IMR-90 (cell line): ENCODE measurements around the gene PAX5. TPM values are rescaled to one million over a fixed set of nuclear protein-coding genes. Genes with fewer than 3 reads are reported as not detected.

ENCODE experiments used
- ATAC-seq: fragments of 200-7000 bp; cut with Tn5 transposase; 2 replicates; pipeline ENCODE4 v1.9.1; 2020; ENCODE audit warnings: low read depth, mild to moderate bottlenecking, moderate library complexity
- BruUV-seq: library from RNA; stranded (reverse); fragments of 400-500 nt; replicated peaks from 2 replicates; lab custom pipeline; 2021; lab: Mats Ljungman, UMichigan
- CTCF ChIA-PET: fragments of 300-600 bp; formaldehyde crosslinking; extraction: SDS; loops from one replicate; lab custom pipeline; 2021; ENCODE audit warnings: antibody characterized with exemption; lab: Yijun Ruan, JAX
- POLR2A ChIA-PET: fragments of 300-600 bp; sonication (Branson Sonifier 250); formaldehyde crosslinking; loops from one replicate; lab custom pipeline; 2022; ENCODE audit warnings: antibody characterized with exemption; ENCODE audit not compliant: unreplicated experiment; lab: Charles Lee
- DNase-seq: peaks from one replicate; pipeline ENCODE4 v3.0.0; 2013
- H2AFZ ChIP-seq: replicated peaks from 2 replicates; pipeline ENCODE3; 2013; ENCODE audit warnings: low read length, mild to moderate bottlenecking; ENCODE audit not compliant: poor library complexity
- H2AK5ac ChIP-seq: 2 replicates; pipeline ENCODE4 v1.6.1; 2013; ENCODE audit warnings: low read depth, low read length, inconsistent platforms
- H2AK9ac ChIP-seq: replicated peaks from 2 replicates; pipeline ENCODE3; 2013; ENCODE audit warnings: mild to moderate bottlenecking, low read depth, low read length, moderate library complexity; ENCODE audit not compliant: poor library complexity
- H2BK120ac ChIP-seq: 2 replicates; pipeline ENCODE4 v1.6.1; 2013; ENCODE audit warnings: low read depth, low read length, inconsistent platforms
- H2BK15ac ChIP-seq: 3 replicates; pipeline ENCODE4 v1.6.1; 2013; ENCODE audit warnings: low read depth, low read length, inconsistent platforms
- H2BK20ac ChIP-seq: 2 replicates; pipeline ENCODE4 v1.6.1; 2013; ENCODE audit warnings: low read depth, mild to moderate bottlenecking, inconsistent platforms, low read length, moderate library complexity
- H2BK5ac ChIP-seq: 2 replicates; pipeline ENCODE4 v1.6.1; 2013; ENCODE audit warnings: mild to moderate bottlenecking, low read depth, low read length, inconsistent platforms; ENCODE audit not compliant: poor library complexity, severe bottlenecking
- H3K14ac ChIP-seq: replicated peaks from 2 replicates; pipeline ENCODE4 v1.6.1; 2013; ENCODE audit warnings: low read depth, low read length, inconsistent platforms
- H3K18ac ChIP-seq: 2 replicates; pipeline ENCODE4 v1.6.1; 2013; ENCODE audit warnings: low read depth, low read length, control low read depth
- H3K23ac ChIP-seq: 2 replicates; pipeline ENCODE4 v1.6.1; 2013; ENCODE audit warnings: low read depth, low read length, inconsistent platforms
- H3K27ac ChIP-seq: 2 replicates; pipeline ENCODE4 v1.5.1; 2013; ENCODE audit warnings: mild to moderate bottlenecking, control low read depth, low read length; ENCODE audit not compliant: insufficient read depth
- H3K27me3 ChIP-seq: 2 replicates; pipeline ENCODE4 v1.6.1; 2013; ENCODE audit warnings: low read length; ENCODE audit not compliant: control insufficient read depth, insufficient read depth
- H3K36me3 ChIP-seq: 2 replicates; pipeline ENCODE4 v1.6.1; 2013; ENCODE audit warnings: low read length, mixed read lengths; ENCODE audit not compliant: control insufficient read depth, insufficient read depth
- H3K4ac ChIP-seq: 2 replicates; pipeline ENCODE4 v1.6.1; 2013; ENCODE audit warnings: low read depth, low read length, inconsistent platforms
- H3K4me1 ChIP-seq: 2 replicates; pipeline ENCODE4 v1.6.1; 2013; ENCODE audit warnings: low read length, mixed read lengths; ENCODE audit not compliant: control insufficient read depth, insufficient read depth
- H3K4me2 ChIP-seq: 2 replicates; pipeline ENCODE4 v1.6.1; 2013; ENCODE audit warnings: low read depth, mild to moderate bottlenecking, control low read depth, low read length, moderate library complexity
- H3K4me3 ChIP-seq: 2 replicates; pipeline ENCODE4 v1.5.1; 2013; ENCODE audit warnings: low read depth, mild to moderate bottlenecking, control low read depth, low read length, moderate library complexity; ENCODE audit not compliant: insufficient read depth
- H3K56ac ChIP-seq: 2 replicates; pipeline ENCODE4 v1.6.1; 2013; ENCODE audit warnings: low read length, inconsistent platforms; ENCODE audit not compliant: insufficient read depth; ENCODE audit errors: extremely low read depth
- H3K79me1 ChIP-seq, 2 experiments: 2 replicates each; pipeline ENCODE4 v1.6.1; 2013; ENCODE audit warnings: low read length in 2 of 2, inconsistent platforms in 1 of 2, low read depth in 1 of 2
- H3K9ac ChIP-seq: 2 replicates; pipeline ENCODE4 v1.6.1; 2013; ENCODE audit warnings: low read depth, low read length, control low read depth
- H3K9me1 ChIP-seq: 2 replicates; pipeline ENCODE4 v1.6.1; 2013; ENCODE audit warnings: low read length, inconsistent platforms; ENCODE audit not compliant: insufficient read depth
- H3K9me3 ChIP-seq: 2 replicates; pipeline ENCODE4 v1.6.1; 2013; ENCODE audit warnings: low read length; ENCODE audit not compliant: control insufficient read depth, insufficient read depth
- H4K20me1 ChIP-seq: 2 replicates; pipeline ENCODE4 v1.6.1; 2013; ENCODE audit warnings: low read length, inconsistent platforms; ENCODE audit not compliant: insufficient read depth
- H4K5ac ChIP-seq: 2 replicates; pipeline ENCODE4 v1.6.1; 2013; ENCODE audit warnings: mild to moderate bottlenecking, low read depth, low read length, control low read depth
- H4K8ac ChIP-seq, 2 experiments: 2 replicates each; pipeline ENCODE4 v1.6.1; 2013; ENCODE audit warnings: low read depth in 2 of 2, low read length in 2 of 2, control low read depth in 1 of 2, inconsistent platforms in 1 of 2
- H4K91ac ChIP-seq: 2 replicates; pipeline ENCODE4 v1.6.1; 2013; ENCODE audit warnings: low read depth, low read length, inconsistent platforms; ENCODE audit not compliant: insufficient read depth
- BHLHE40 ChIP-seq: fragments of 150-350 bp; IDR thresholded peaks from 2 replicates; pipeline ENCODE4 v1.6.1; 2016; ENCODE audit warnings: mild to moderate bottlenecking, low read depth, low read length
- CEBPB ChIP-seq: IDR thresholded peaks from 2 replicates; pipeline ENCODE4 v1.6.1; 2012; ENCODE audit warnings: low read depth, low read length, improper control_type of control experiment
- FOS ChIP-seq: fragments of 150-350 bp; IDR thresholded peaks from 2 replicates; pipeline ENCODE4 v1.6.1; 2016; ENCODE audit warnings: low read depth, low read length
- NFE2L2 ChIP-seq: fragments of 150-350 bp; IDR thresholded peaks from 2 replicates; pipeline ENCODE4 v1.6.1; 2016; ENCODE audit warnings: low read depth, mild to moderate bottlenecking, low read length
- POLR2A ChIP-seq: IDR thresholded peaks from 2 replicates; pipeline ENCODE4 v1.6.1; 2012; ENCODE audit warnings: mild to moderate bottlenecking, low read depth, low read length
- RAD21 ChIP-seq: IDR thresholded peaks from 2 replicates; pipeline ENCODE4 v1.6.1; 2012; ENCODE audit warnings: low read length, improper control_type of control experiment
- RFX5 ChIP-seq: IDR thresholded peaks from 2 replicates; pipeline ENCODE4 v1.8.0; 2012; ENCODE audit warnings: low read depth, mild to moderate bottlenecking, low read length, moderate library complexity
- SMC3 ChIP-seq: fragments of 150-350 bp; IDR thresholded peaks from 2 replicates; pipeline ENCODE4 v1.6.1; 2016; ENCODE audit warnings: low read depth, mild to moderate bottlenecking, antibody characterized with exemption, low read length, moderate library complexity
- WGBS, 2 experiments: methylation state at CpG; one replicate each; pipeline versions ENCODE4 v1.1.5 to v1.1.7; 2013; ENCODE audit warnings: missing lambda C conversion rate in 2 of 2; ENCODE audit not compliant: insufficient read length in 1 of 2; ENCODE audit errors: extremely low coverage in 2 of 2; 5-methylcytosine and 5-hydroxymethylcytosine counted together
- dilution Hi-C: fragments of 300-500 bp; cut with HindIII; formaldehyde crosslinking; loops from one replicate; pipeline ENCODE4 v1.14.3; 2018; ENCODE audit warnings: low sequenced_read_pairs; ENCODE audit not compliant: unreplicated experiment
- in situ Hi-C: fragments of 300-500 bp; cut with MboI; formaldehyde crosslinking; loops from 3 replicates; pipeline ENCODE4 v1.14.3; 2019; ENCODE audit warnings: low sequenced_read_pairs, inconsistent platforms, mixed read lengths
- intact Hi-C: fragments of 100-400 bp; cut with micrococcal nuclease; formaldehyde crosslinking; loops from 2 replicates; pipeline ENCODE4 v1.10.0; 2022
- polyA plus RNA-seq, 3 experiments: library from polyadenylated mRNA; depleted of rRNA; stranded (reverse); fragments of >200 nt; gene quantifications; 2 replicates each; pipeline ENCODE4 v1.2.3, GENCODE V29; 2012; ENCODE audit warnings: low replicate concordance in 1 of 3
- total RNA-seq: library from RNA; depleted of rRNA; stranded (reverse); fragments of >200 nt; gene quantifications from 2 replicates; pipeline ENCODE4 v1.2.3, GENCODE V29; 2012
- TF ChIP-seq, protein P1 (sequence below): conservative IDR thresholded peaks from 2 replicates; pipeline ENCODE4 v1.5.1; 2012; ENCODE audit warnings: mild to moderate bottlenecking, low read depth, low read length, improper control_type of control experiment
- TF ChIP-seq, protein P2 (sequence below): fragments of 150-350 bp; IDR thresholded peaks from 2 replicates; pipeline ENCODE4 v1.6.1; 2016; ENCODE audit warnings: low read depth, mild to moderate bottlenecking, low read length, moderate library complexity, borderline replicate concordance
- TF ChIP-seq, protein P3 (sequence below): fragments of 150-350 bp; IDR thresholded peaks from 2 replicates; pipeline ENCODE4 v1.6.1; 2017; ENCODE audit warnings: mild to moderate bottlenecking, antibody characterized with exemption, low read length, low read depth

The PAX5 gene
- total and polyA plus RNA-seq, 2 of the 4 experiments (the other 2 are of a cell fraction): not detected

DNA sequence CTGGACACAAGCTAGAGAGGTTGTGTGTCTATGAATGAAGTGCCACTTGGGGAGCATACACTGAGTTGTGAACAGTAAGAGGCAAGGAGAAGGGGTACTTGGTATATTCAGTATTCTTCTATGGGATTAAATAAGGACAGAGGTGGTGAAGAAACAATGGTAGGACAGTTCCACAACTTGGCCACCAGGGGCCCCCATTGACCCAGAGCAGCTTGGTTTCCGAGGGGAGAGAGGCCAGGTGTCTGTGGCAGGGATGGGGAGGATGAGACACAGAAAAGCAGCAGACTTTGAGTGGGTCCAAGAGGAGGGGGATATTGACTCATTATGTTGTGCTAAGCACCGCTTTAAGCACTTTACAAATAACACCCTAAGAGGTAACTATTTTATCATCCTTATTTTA is 240.8 kb downstream of the PAX5 start:
- H3K18ac ChIP-seq: no peak overlapping the region
- intact Hi-C loops: no loop called here
- no peak overlapping the region for H3K4me2 ChIP-seq
- CTCF ChIA-PET: no interaction called here
- BruUV-seq: no TSS peak
- in situ Hi-C loops: no loop called here
- no peak for DNase-seq
- no peak overlapping the region for H2BK15ac ChIP-seq
- H3K4me3 ChIP-seq: no peak overlapping the region
- no peak overlapping the region for H3K4ac ChIP-seq
- H2BK120ac ChIP-seq: no peak overlapping the region
- H3K14ac ChIP-seq: no peak overlapping the region
- H4K91ac ChIP-seq: no peak overlapping the region
- no peak overlapping the region for H2AK9ac ChIP-seq
- H4K20me1 ChIP-seq: no peaks in the 10 kb centered on the region
- H3K27me3 ChIP-seq: peaks cover 9% of the 10 kb centered on the region
- no peak overlapping the region for H3K23ac ChIP-seq
- no peaks in the 10 kb centered on the region for H3K4me1 ChIP-seq
- H2BK20ac ChIP-seq: no peak overlapping the region
- no peak overlapping the region for H2BK5ac ChIP-seq
- WGBS, 2 experiments: no CpG with 5 or more reads among the region's 2 CpGs
- no peak overlapping the region for H4K5ac ChIP-seq
- POLR2A ChIA-PET: no interaction called here
- no peak for TF ChIP-seq RAD21
- no peak for TF ChIP-seq POLR2A
- TF ChIP-seq, protein P1, sequence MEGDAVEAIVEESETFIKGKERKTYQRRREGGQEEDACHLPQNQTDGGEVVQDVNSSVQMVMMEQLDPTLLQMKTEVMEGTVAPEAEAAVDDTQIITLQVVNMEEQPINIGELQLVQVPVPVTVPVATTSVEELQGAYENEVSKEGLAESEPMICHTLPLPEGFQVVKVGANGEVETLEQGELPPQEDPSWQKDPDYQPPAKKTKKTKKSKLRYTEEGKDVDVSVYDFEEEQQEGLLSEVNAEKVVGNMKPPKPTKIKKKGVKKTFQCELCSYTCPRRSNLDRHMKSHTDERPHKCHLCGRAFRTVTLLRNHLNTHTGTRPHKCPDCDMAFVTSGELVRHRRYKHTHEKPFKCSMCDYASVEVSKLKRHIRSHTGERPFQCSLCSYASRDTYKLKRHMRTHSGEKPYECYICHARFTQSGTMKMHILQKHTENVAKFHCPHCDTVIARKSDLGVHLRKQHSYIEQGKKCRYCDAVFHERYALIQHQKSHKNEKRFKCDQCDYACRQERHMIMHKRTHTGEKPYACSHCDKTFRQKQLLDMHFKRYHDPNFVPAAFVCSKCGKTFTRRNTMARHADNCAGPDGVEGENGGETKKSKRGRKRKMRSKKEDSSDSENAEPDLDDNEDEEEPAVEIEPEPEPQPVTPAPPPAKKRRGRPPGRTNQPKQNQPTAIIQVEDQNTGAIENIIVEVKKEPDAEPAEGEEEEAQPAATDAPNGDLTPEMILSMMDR: no peak
- no peak for TF ChIP-seq SMC3
- no peak for TF ChIP-seq RFX5
- TF ChIP-seq, protein P2, sequence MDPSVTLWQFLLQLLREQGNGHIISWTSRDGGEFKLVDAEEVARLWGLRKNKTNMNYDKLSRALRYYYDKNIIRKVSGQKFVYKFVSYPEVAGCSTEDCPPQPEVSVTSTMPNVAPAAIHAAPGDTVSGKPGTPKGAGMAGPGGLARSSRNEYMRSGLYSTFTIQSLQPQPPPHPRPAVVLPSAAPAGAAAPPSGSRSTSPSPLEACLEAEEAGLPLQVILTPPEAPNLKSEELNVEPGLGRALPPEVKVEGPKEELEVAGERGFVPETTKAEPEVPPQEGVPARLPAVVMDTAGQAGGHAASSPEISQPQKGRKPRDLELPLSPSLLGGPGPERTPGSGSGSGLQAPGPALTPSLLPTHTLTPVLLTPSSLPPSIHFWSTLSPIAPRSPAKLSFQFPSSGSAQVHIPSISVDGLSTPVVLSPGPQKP: no peak
- no peak for TF ChIP-seq BHLHE40
- no peak for TF ChIP-seq FOS
- no peak for TF ChIP-seq CEBPB
- TF ChIP-seq NFE2L2: no peak
- TF ChIP-seq, protein P3, sequence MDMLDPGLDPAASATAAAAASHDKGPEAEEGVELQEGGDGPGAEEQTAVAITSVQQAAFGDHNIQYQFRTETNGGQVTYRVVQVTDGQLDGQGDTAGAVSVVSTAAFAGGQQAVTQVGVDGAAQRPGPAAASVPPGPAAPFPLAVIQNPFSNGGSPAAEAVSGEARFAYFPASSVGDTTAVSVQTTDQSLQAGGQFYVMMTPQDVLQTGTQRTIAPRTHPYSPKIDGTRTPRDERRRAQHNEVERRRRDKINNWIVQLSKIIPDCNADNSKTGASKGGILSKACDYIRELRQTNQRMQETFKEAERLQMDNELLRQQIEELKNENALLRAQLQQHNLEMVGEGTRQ: no peak
- H3K27ac ChIP-seq: no peak overlapping the region
- no peak for ATAC-seq
- no peak overlapping the region for H2AK5ac ChIP-seq
- no peaks in the 10 kb centered on the region for H3K9me1 ChIP-seq
- H4K8ac ChIP-seq: no peak overlapping the region
- dilution Hi-C loops: no loop called here
- H3K36me3 ChIP-seq: no peaks in the 10 kb centered on the region
- no peak overlapping the region for H3K56ac ChIP-seq
- peaks cover 6% of the 10 kb centered on the region; the same call in 1 of the 2 replicates for H3K9me3 ChIP-seq
- H2AFZ ChIP-seq: no peak overlapping the region
- no peaks in the 10 kb centered on the region for H3K79me1 ChIP-seq
- H3K9ac ChIP-seq: no peak overlapping the region
